SK-N-SH (cell line): ENCODE data around the gene KCNG1. TPM values are rescaled to one million over a fixed set of nuclear protein-coding genes. Genes with fewer than 3 reads are reported as not detected.

Experiments
- CTCF ChIA-PET: fragments of 300-600, 350-600 bp; formaldehyde crosslinking; extraction: SDS; loops from one replicate; lab custom pipeline; 2021; lab: Yijun Ruan, JAX
- POLR2A ChIA-PET: fragments of 350-600 bp; sonication (Branson Sonifier 250); formaldehyde crosslinking; extraction: SDS; loops from one replicate; lab custom pipeline; 2020; ENCODE audit warnings: antibody characterized with exemption, inconsistent platforms; lab: Yijun Ruan, JAX
- DNase-seq: peaks from one replicate; pipeline ENCODE4 v3.0.0; 2012
- H2AFZ ChIP-seq: fragments of 200-600 bp; sonication (generic); 2 replicates; pipeline ENCODE4 v1.8.1; 2016; ENCODE audit warnings: antibody characterized with exemption, mild to moderate bottlenecking, low read depth
- H3F3A ChIP-seq: fragments of 200-600 bp; sonication (generic); replicated peaks from 2 replicates; pipeline ENCODE3; 2016; ENCODE audit warnings: antibody characterized with exemption, mild to moderate bottlenecking; ENCODE audit not compliant: insufficient read depth
- H3K27ac ChIP-seq, 2 experiments: fragments of 200-500 bp in 1 of 2; fragments of 200-600 bp in 1 of 2; sonication (Bioruptor generic) in 1 of 2; sonication (generic), shearing (Covaris generic) in 1 of 2; 2 replicates each; pipeline versions ENCODE4 v1.5.1 to v1.6.1; 2014 to 2016; ENCODE audit warnings: low read depth in 2 of 2, inconsistent platforms in 1 of 2, low read length in 1 of 2, mild to moderate bottlenecking in 1 of 2, mixed read lengths in 1 of 2
- H3K27me3 ChIP-seq: fragments of 200-600 bp; sonication (generic), shearing (Covaris generic); 2 replicates; pipeline ENCODE4 v1.6.1; 2016; ENCODE audit warnings: mixed run types; ENCODE audit not compliant: insufficient read depth
- H3K36me3 ChIP-seq, 2 experiments: fragments of 200-500 bp in 1 of 2; fragments of 200-600 bp in 1 of 2; sonication (Bioruptor generic) in 1 of 2; sonication (generic) in 1 of 2; replicated peaks in 1 of 2; 2 replicates each; pipeline versions ENCODE3 to v1.5.1; 2014 to 2016; ENCODE audit warnings: low read length in 1 of 2, mild to moderate bottlenecking in 1 of 2; ENCODE audit not compliant: insufficient read depth in 2 of 2, control insufficient read depth in 1 of 2
- H3K4me1 ChIP-seq, 2 experiments: fragments of 200-500 bp in 1 of 2; fragments of 200-600 bp in 1 of 2; sonication (Bioruptor generic) in 1 of 2; sonication (generic), shearing (Covaris generic) in 1 of 2; 2 replicates each; pipeline versions ENCODE4 v1.5.1 to v1.6.1; 2014 to 2016; ENCODE audit warnings: low read depth in 1 of 2, low read length in 1 of 2, mixed run types in 1 of 2; ENCODE audit not compliant: insufficient read depth in 2 of 2, control insufficient read depth in 1 of 2
- H3K4me2 ChIP-seq: fragments of 200-600 bp; sonication (generic), shearing (Covaris generic); 2 replicates; pipeline ENCODE4 v1.6.1; 2017; ENCODE audit warnings: mixed run types
- H3K4me3 ChIP-seq, 2 experiments: fragments of 200-500 bp in 1 of 2; fragments of 200-600 bp in 1 of 2; sonication (Bioruptor generic) in 1 of 2; sonication (generic), shearing (Covaris generic) in 1 of 2; 2 replicates each; pipeline versions ENCODE4 v1.5.1 to v1.8.1; 2014 to 2016; ENCODE audit warnings: low read depth in 2 of 2, inconsistent platforms in 1 of 2, low read length in 1 of 2, mild to moderate bottlenecking in 1 of 2, mixed read lengths in 1 of 2, moderate library complexity in 1 of 2
- H3K79me2 ChIP-seq: fragments of 200-600 bp; sonication (generic); 2 replicates; pipeline ENCODE4 v1.8.1; 2017; ENCODE audit warnings: mild to moderate bottlenecking; ENCODE audit not compliant: insufficient read depth
- H3K9ac ChIP-seq: fragments of 200-600 bp; sonication (generic); 2 replicates; pipeline ENCODE4 v1.6.1; 2017; ENCODE audit warnings: mixed run types
- H3K9me2 ChIP-seq: fragments of 200-600 bp; sonication (generic); 2 replicates; pipeline ENCODE4 v1.6.1; 2017; ENCODE audit warnings: mixed run types
- H3K9me3 ChIP-seq: fragments of 200-600 bp; sonication (generic); 2 replicates; pipeline ENCODE4 v1.6.1; 2017; ENCODE audit warnings: mixed run types, mild to moderate bottlenecking, moderate library complexity
- H4K20me1 ChIP-seq: fragments of 200-600 bp; sonication (generic); 2 replicates; pipeline ENCODE4 v1.6.1; 2017; ENCODE audit warnings: mild to moderate bottlenecking, mixed run types; ENCODE audit not compliant: insufficient read depth
- CTCF ChIP-seq: fragments of 200-600 bp; sonication (generic); IDR thresholded peaks from 2 replicates; pipeline ENCODE4 v1.6.1; 2017; ENCODE audit warnings: antibody characterized with exemption, mild to moderate bottlenecking, moderate library complexity
- EZH2phosphoT487 ChIP-seq: fragments of 200-600 bp; sonication (generic); IDR thresholded peaks from 2 replicates; pipeline ENCODE4 v1.6.1; 2017; ENCODE audit warnings: low read depth, mixed run types, mild to moderate bottlenecking, antibody characterized with exemption, moderate library complexity, borderline replicate concordance
- FOXM1 ChIP-seq: IDR thresholded peaks from 2 replicates; pipeline ENCODE4 v1.4.0; 2012; ENCODE audit warnings: low read depth, mild to moderate bottlenecking
- GABPA ChIP-seq: IDR thresholded peaks from 2 replicates; pipeline ENCODE4 v1.4.0; 2012; ENCODE audit warnings: low read depth, mild to moderate bottlenecking
- IRF3 ChIP-seq: fragments of 150-350 bp; IDR thresholded peaks from 2 replicates; pipeline ENCODE4 v1.6.1; 2016; ENCODE audit warnings: mild to moderate bottlenecking, low read depth, low read length
- MXI1 ChIP-seq: IDR thresholded peaks from 2 replicates; pipeline ENCODE4 v1.6.1; 2012; ENCODE audit warnings: mild to moderate bottlenecking, low read depth, low read length, improper control_type of control experiment
- NRF1 ChIP-seq: IDR thresholded peaks from 2 replicates; pipeline ENCODE4 v1.6.1; 2012; ENCODE audit warnings: low read depth, mild to moderate bottlenecking, low read length
- POLR2AphosphoS5 ChIP-seq: IDR thresholded peaks from 2 replicates; pipeline ENCODE4 v1.6.1; 2012; ENCODE audit warnings: low read depth, low read length
- RAD21 ChIP-seq: IDR thresholded peaks from 2 replicates; pipeline ENCODE4 v1.6.1; 2012; ENCODE audit warnings: mild to moderate bottlenecking, low read length
- SIN3A ChIP-seq: IDR thresholded peaks from 2 replicates; pipeline ENCODE4 v1.6.1; 2012; ENCODE audit warnings: low read depth, mild to moderate bottlenecking, low read length, moderate library complexity, borderline replicate concordance
- SMC3 ChIP-seq: IDR thresholded peaks from 2 replicates; pipeline ENCODE4 v1.6.1; 2012; ENCODE audit warnings: low read depth, low read length, improper control_type of control experiment
- TCF12 ChIP-seq: IDR thresholded peaks from 2 replicates; pipeline ENCODE4 v1.4.0; 2012
- USF2 ChIP-seq: fragments of 150-350 bp; IDR thresholded peaks from 2 replicates; pipeline ENCODE4 v1.6.1; 2017; ENCODE audit warnings: antibody characterized with exemption, low read length, low read depth, borderline replicate concordance
- ZBTB33 ChIP-seq: IDR thresholded peaks from 2 replicates; pipeline ENCODE4 v1.4.0; 2012; ENCODE audit warnings: low read depth, borderline replicate concordance
- WGBS: methylation state at CpG from one replicate; pipeline ENCODE4 v1.1.6; 2017; ENCODE audit warnings: low lambda C conversion rate; 5-methylcytosine and 5-hydroxymethylcytosine counted together
- polyA plus RNA-seq, 3 experiments: library from polyadenylated mRNA; depleted of rRNA; stranded (reverse); fragments of >200 nt; gene quantifications; 2 replicates each; pipeline ENCODE4 v1.2.3, GENCODE V29; 2012

Gene KCNG1
- polyA plus RNA-seq, 1 of the 3 experiments (the other 2 are of a cell fraction), result 13.8 TPM

GRCh38 chr20:51050531-51051075, 27.7 kb upstream of the KCNG1 start:
- H4K20me1 ChIP-seq, result no peaks in the 10 kb centered on the region
- POLR2A ChIA-PET, result no interaction called here
- no peaks in the 10 kb centered on the region for H3K79me2 ChIP-seq
- H3K4me3 ChIP-seq, result no peak overlapping the region
- TF ChIP-seq SMC3, result no peak
- no peak for TF ChIP-seq MXI1
- TF ChIP-seq ZBTB33, result no peak
- TF ChIP-seq RAD21, result no peak
- TF ChIP-seq FOXM1, result no peak
- no peak for TF ChIP-seq SIN3A
- no peak for TF ChIP-seq TCF12
- no peak for TF ChIP-seq USF2
- no peak for TF ChIP-seq EZH2phosphoT487
- no peak for TF ChIP-seq POLR2AphosphoS5
- no peak for TF ChIP-seq NRF1
- no peak for TF ChIP-seq CTCF
- TF ChIP-seq GABPA, result no peak
- no peak for TF ChIP-seq IRF3
- 57% methylated on average over 6 of the region's 8 CpGs for WGBS
- CTCF ChIA-PET, result interaction anchor here (0.8 to 1.9 kb wide), 6 partner anchors 11 to 92 kb away, joined by 3 to 4 read pairs (median 3); no protein-coding TSS in a partner anchor
- no peaks in the 10 kb centered on the region for H3K36me3 ChIP-seq
- DNase-seq, result no peak
- H3K4me1 ChIP-seq, result no peaks in the 10 kb centered on the region; a peak in 1 of 4 replicates
- H3F3A ChIP-seq, result no peaks in the 10 kb centered on the region
- H3K27ac ChIP-seq, result no peak overlapping the region
- H2AFZ ChIP-seq, result no peak overlapping the region
- H3K9me2 ChIP-seq, result no peaks in the 10 kb centered on the region
- peaks cover 9% of the 10 kb centered on the region; the same call in 1 of the 2 replicates for H3K27me3 ChIP-seq
- no peaks in the 10 kb centered on the region for H3K9me3 ChIP-seq
- no peak overlapping the region for H3K9ac ChIP-seq
- H3K4me2 ChIP-seq, result no peak overlapping the region
